Measurements from ENCODE around the gene ZNF385D. TPM values are rescaled to one million over a fixed set of nuclear protein-coding genes. Genes with fewer than 3 reads are reported as not detected.

The ZNF385D gene
- polyA plus RNA-seq, 1 of the 3 experiments (the other 2 are of a cell fraction), result 1.8 TPM

- H3K36me3 ChIP-seq (replicated peaks in 1 of 2; ENCODE audit: control insufficient read depth in 1 of 2, insufficient read depth in 2 of 2, low read length in 1 of 2), result no peaks in the 10 kb centered on the region
- 84% methylated on average over 6 of the region's 6 CpGs for WGBS (ENCODE audit: low lambda C conversion rate)
- H3K27ac ChIP-seq (ENCODE audit: low read depth in 2 of 2, low read length in 1 of 2), result no peak overlapping the region
- H3K9me2 ChIP-seq, result no peaks in the 10 kb centered on the region
- H4K20me1 ChIP-seq (ENCODE audit: insufficient read depth), result no peaks in the 10 kb centered on the region
- POLR2A ChIA-PET, result no interaction called here
- no peak overlapping the region for H3K4me2 ChIP-seq
- H3K4me1 ChIP-seq (ENCODE audit: control insufficient read depth in 1 of 2, insufficient read depth in 2 of 2, low read depth in 1 of 2, low read length in 1 of 2), result no peaks in the 10 kb centered on the region
- CTCF ChIA-PET, result no interaction called here
- no peak for DNase-seq
- TF ChIP-seq YY1 (IDR thresholded peaks at IDR 0.05; ENCODE audit: low read depth), result no peak
- no peak for TF ChIP-seq USF2 (IDR thresholded peaks at IDR 0.05; ENCODE audit: borderline replicate concordance, low read depth, low read length)
- TF ChIP-seq MXI1 (IDR thresholded peaks at IDR 0.05; ENCODE audit: low read depth, low read length), result no peak
- no peak for TF ChIP-seq SIN3A (IDR thresholded peaks at IDR 0.05; ENCODE audit: borderline replicate concordance, low read depth, low read length)
- TF ChIP-seq CHD2 (IDR thresholded peaks at IDR 0.05; ENCODE audit: low read length, partially characterized antibody), result no peak
- no peak for TF ChIP-seq RXRA (IDR thresholded peaks at IDR 0.05; ENCODE audit: borderline replicate concordance, low read depth)
- TF ChIP-seq RAD21 (IDR thresholded peaks at IDR 0.05; ENCODE audit: low read length), result no peak
- H3K27me3 ChIP-seq (ENCODE audit: insufficient read depth), result no peaks in the 10 kb centered on the region
- H2AFZ ChIP-seq (ENCODE audit: low read depth), result no peak overlapping the region
- H3K9ac ChIP-seq, result no peak overlapping the region
- H3K9me3 ChIP-seq, result no peaks in the 10 kb centered on the region
- H3K4me3 ChIP-seq (ENCODE audit: low read depth in 2 of 2, low read length in 1 of 2), result no peak overlapping the region
- no peaks in the 10 kb centered on the region for H3F3A ChIP-seq (replicated peaks; ENCODE audit: insufficient read depth)
- H3K79me2 ChIP-seq (ENCODE audit: insufficient read depth), result no peaks in the 10 kb centered on the region
Observed at GRCh38 chr3:21691036-21691435, 60.0 kb downstream of the ZNF385D start.

- Histone ChIP-seq H3K9me3 (no peaks in the 10 kb centered on the region), H3K27ac (ENCODE audit: low read depth in 2 of 2, low read length in 1 of 2) (peak overlapping the region; percentile 31 to 39; a peak in 3 of 4 replicates), H3K4me2 (no peak overlapping the region), H3F3A (replicated peaks; ENCODE audit: insufficient read depth) (no peaks in the 10 kb centered on the region), H3K4me1 (ENCODE audit: control insufficient read depth in 1 of 2, insufficient read depth in 2 of 2, low read depth in 1 of 2, low read length in 1 of 2) (peaks cover 0 to 8% of the 10 kb centered on the region in 2 experiments; a peak in 2 of 4 replicates), H3K4me3 (ENCODE audit: low read depth in 2 of 2, low read length in 1 of 2) (no peak overlapping the region), H3K36me3 (replicated peaks in 1 of 2; ENCODE audit: control insufficient read depth in 1 of 2, insufficient read depth in 2 of 2, low read length in 1 of 2) (no peaks in the 10 kb centered on the region), H4K20me1 (ENCODE audit: insufficient read depth) (no peaks in the 10 kb centered on the region), H3K79me2 (ENCODE audit: insufficient read depth) (no peaks in the 10 kb centered on the region), H3K27me3 (ENCODE audit: insufficient read depth) (no peaks in the 10 kb centered on the region), H3K9me2 (no peaks in the 10 kb centered on the region), H3K9ac (no peak overlapping the region), H2AFZ (ENCODE audit: low read depth) (no peak overlapping the region)
- no peak for DNase-seq
- POLR2A ChIA-PET, result no interaction called here
- CTCF ChIA-PET, result interaction anchor here (0.8 kb wide), 1 partner anchor 13 kb away, joined by 3 read pairs; no protein-coding TSS in a partner anchor
- TF ChIP-seq FOXM1 (IDR thresholded peaks at IDR 0.05; ENCODE audit: low read depth) (no peak), ZBTB33 (IDR thresholded peaks at IDR 0.05; ENCODE audit: borderline replicate concordance, low read depth) (no peak), MXI1 (IDR thresholded peaks at IDR 0.05; ENCODE audit: low read depth, low read length) (no peak), TAF1 (IDR thresholded peaks at IDR 0.05; ENCODE audit: borderline replicate concordance, low read depth, low read length) (no peak)
Observed at GRCh38 chr3:21682206-21682605, 68.8 kb downstream of the ZNF385D start.

Measured in SK-N-SH (cell line).